ENCODE measurements around the gene IGFN1.

Gene IGFN1

DNA sequence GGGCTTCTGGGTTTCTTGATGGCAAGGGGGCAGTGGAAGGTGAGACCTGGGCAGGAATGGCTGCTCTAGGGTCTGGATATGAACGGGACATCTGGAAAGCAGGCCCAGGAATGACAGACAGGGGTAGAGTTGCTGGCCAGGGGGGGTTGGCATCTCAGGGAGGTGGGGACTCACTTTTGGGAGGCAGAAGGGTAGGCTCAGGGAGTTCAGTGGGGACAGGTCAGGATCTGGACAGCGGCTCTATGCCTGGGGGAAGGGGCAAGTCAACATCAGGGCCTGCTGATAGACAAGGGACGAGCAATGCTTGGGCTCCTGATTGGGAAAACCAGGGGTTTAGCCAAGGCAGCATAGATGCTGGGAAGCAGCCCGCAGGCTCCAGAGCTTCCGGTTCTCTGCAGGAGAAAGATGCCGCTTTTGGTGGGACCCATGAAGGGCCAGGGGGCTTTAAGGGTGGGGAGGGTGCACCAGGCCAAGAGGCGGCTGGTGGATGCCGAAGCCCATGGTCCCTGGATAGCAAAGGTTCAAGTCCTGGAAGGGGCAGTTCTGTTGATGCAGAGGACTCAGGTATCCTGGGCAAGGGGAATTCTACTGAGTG is 21.9 kb downstream of the IGFN1 start:
- TF ChIP-seq, protein P1, sequence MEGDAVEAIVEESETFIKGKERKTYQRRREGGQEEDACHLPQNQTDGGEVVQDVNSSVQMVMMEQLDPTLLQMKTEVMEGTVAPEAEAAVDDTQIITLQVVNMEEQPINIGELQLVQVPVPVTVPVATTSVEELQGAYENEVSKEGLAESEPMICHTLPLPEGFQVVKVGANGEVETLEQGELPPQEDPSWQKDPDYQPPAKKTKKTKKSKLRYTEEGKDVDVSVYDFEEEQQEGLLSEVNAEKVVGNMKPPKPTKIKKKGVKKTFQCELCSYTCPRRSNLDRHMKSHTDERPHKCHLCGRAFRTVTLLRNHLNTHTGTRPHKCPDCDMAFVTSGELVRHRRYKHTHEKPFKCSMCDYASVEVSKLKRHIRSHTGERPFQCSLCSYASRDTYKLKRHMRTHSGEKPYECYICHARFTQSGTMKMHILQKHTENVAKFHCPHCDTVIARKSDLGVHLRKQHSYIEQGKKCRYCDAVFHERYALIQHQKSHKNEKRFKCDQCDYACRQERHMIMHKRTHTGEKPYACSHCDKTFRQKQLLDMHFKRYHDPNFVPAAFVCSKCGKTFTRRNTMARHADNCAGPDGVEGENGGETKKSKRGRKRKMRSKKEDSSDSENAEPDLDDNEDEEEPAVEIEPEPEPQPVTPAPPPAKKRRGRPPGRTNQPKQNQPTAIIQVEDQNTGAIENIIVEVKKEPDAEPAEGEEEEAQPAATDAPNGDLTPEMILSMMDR (IDR thresholded peaks at IDR 0.05), result no peak
- no peak overlapping the region for H3K4me3 ChIP-seq (ENCODE audit: low read depth in 1 of 2, low read length in 1 of 2)
- no peaks in the 10 kb centered on the region for H3K9me3 ChIP-seq
- H3K4me1 ChIP-seq (ENCODE audit: control insufficient read depth in 1 of 2, insufficient read depth in 1 of 2, low read depth in 1 of 2, low read length in 1 of 2), result no peaks in the 10 kb centered on the region
- peaks cover 20% of the 10 kb centered on the region for H3K27me3 ChIP-seq
- no peaks in the 10 kb centered on the region for H3K36me3 ChIP-seq
- H3K27ac ChIP-seq, result no peak overlapping the region

DNA sequence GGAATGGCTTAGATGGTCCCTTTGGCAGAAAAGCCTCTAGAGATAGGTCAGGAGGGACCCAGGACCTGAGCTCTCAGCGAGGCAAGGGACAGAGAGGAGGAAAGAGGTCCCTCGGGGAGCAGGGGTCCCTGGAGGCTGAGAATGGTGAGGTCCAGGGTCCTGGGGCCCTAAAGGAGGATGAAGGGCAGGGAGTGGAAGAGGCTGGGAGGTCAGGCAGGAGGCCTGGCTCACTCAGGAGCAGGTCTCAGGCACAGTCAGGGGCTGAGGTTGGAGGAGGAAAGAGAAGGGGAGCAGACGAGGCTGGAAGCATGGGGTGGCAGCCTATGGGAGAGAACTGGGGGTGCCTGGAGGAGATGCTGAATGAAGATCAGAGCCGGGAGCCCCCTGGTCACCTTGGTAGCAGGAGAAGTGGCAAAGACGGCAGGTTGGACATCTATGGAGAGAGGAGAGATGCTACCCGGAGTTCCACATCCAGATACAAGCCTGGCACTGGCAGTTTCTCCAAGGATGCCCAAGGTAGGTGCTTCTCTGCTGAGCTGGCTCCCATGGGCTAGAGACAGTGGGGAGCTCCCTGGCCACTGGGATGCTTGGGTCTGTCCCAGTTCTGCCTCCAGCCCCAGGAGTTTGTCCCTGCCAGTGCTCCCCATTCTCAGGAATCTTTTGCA is 22.6 kb downstream of the IGFN1 start:
- TF ChIP-seq, protein P1 (IDR thresholded peaks at IDR 0.05), result no peak
- Histone ChIP-seq H3K4me3 (ENCODE audit: low read depth in 1 of 2, low read length in 1 of 2) (no peak overlapping the region), H3K9me3 (no peaks in the 10 kb centered on the region), H3K27me3 (peaks cover 20% of the 10 kb centered on the region), H3K27ac (no peak overlapping the region), H3K36me3 (no peaks in the 10 kb centered on the region), H3K4me1 (ENCODE audit: control insufficient read depth in 1 of 2, insufficient read depth in 1 of 2, low read depth in 1 of 2, low read length in 1 of 2) (no peaks in the 10 kb centered on the region)

GRCh38 chr1:201213926-201214325 is 23.3 kb downstream of the IGFN1 start:
- Histone ChIP-seq H3K27ac (no peak overlapping the region), H3K9me3 (no peaks in the 10 kb centered on the region), H3K4me3 (ENCODE audit: low read depth in 1 of 2, low read length in 1 of 2) (no peak overlapping the region), H3K27me3 (peaks cover 20% of the 10 kb centered on the region), H3K36me3 (no peaks in the 10 kb centered on the region), H3K4me1 (ENCODE audit: control insufficient read depth in 1 of 2, insufficient read depth in 1 of 2, low read depth in 1 of 2, low read length in 1 of 2) (no peaks in the 10 kb centered on the region)
- TF ChIP-seq, protein P1 (IDR thresholded peaks at IDR 0.05), result no peak

DNA sequence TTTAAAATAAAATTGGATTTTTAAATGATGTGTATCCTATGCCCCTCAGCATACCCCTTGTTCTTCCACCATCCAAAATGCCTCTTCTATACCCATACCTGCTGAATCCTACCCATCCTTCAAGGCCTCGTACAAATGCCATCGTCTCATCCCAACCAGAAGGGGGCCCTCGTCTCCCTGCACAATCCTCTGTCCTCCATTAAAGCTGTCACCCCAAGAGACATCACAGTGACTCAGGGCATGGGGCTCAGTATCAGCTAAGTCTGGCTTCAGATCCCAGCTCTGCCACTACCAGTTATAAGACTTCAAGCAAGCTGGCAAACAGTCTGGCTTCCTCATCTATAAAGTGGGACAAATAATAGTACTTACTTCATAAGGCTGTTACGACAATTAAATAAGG is 23.8 kb downstream of the IGFN1 start:
- no peaks in the 10 kb centered on the region for H3K36me3 ChIP-seq
- H3K4me1 ChIP-seq (ENCODE audit: control insufficient read depth in 1 of 2, insufficient read depth in 1 of 2, low read depth in 1 of 2, low read length in 1 of 2), result no peaks in the 10 kb centered on the region
- TF ChIP-seq, protein P1 (IDR thresholded peaks at IDR 0.05), result no peak
- H3K27me3 ChIP-seq, result peaks cover 20% of the 10 kb centered on the region
- H3K4me3 ChIP-seq (ENCODE audit: low read depth in 1 of 2, low read length in 1 of 2), result no peak overlapping the region
- H3K27ac ChIP-seq, result no peak overlapping the region
- no peaks in the 10 kb centered on the region for H3K9me3 ChIP-seq

GRCh38 chr1:201214886-201215285 is 24.3 kb downstream of the IGFN1 start:
- Histone ChIP-seq H3K27ac (no peak overlapping the region), H3K4me1 (ENCODE audit: control insufficient read depth in 1 of 2, insufficient read depth in 1 of 2, low read depth in 1 of 2, low read length in 1 of 2) (no peaks in the 10 kb centered on the region), H3K36me3 (no peaks in the 10 kb centered on the region), H3K4me3 (ENCODE audit: low read depth in 1 of 2, low read length in 1 of 2) (no peak overlapping the region), H3K9me3 (no peaks in the 10 kb centered on the region), H3K27me3 (peaks cover 20% of the 10 kb centered on the region)
- TF ChIP-seq, protein P1 (IDR thresholded peaks at IDR 0.05), result no peak
